ENCODE data around the gene CDC25B. TPM values are rescaled to one million over a fixed set of nuclear protein-coding genes. Genes with fewer than 3 reads are reported as not detected.

Gene CDC25B
- total and polyA plus RNA-seq, 2 of the 13 experiments (the other 11 are each of a cell fraction or from before 2014, with no cell fraction given) = 14.5 to 19.4 TPM

- peak; percentile 78; the same call in 1 of the 2 replicates for TF ChIP-seq MLXIP (CRISPR knock-in tag; IDR thresholded peaks at IDR 0.05; ENCODE audit: borderline replicate concordance)
- no peak for TF ChIP-seq ZNF20 (CRISPR knock-in tag; IDR thresholded peaks at IDR 0.05)
- no peak for TF ChIP-seq FOXA1 (IDR thresholded peaks at IDR 0.05)
- TF ChIP-seq FOXA1 (CRISPR knock-in tag; IDR thresholded peaks at IDR 0.05) = 0 out of 2 replicates have a peak, but pooled peaks have one; percentile 46
- no peak for TF ChIP-seq ZNF30 (CRISPR knock-in tag; IDR thresholded peaks at IDR 0.05)
- TF ChIP-seq IRX3 (CRISPR knock-in tag; IDR thresholded peaks at IDR 0.05; ENCODE audit: borderline replicate concordance, low read depth) = peak; percentile 91; the same call in 1 of the 2 replicates
- TF ChIP-seq RELA (CRISPR knock-in tag; IDR thresholded peaks at IDR 0.05) = no peak
- peak; percentile 90 for TF ChIP-seq ZNF709 (CRISPR knock-in tag; IDR thresholded peaks at IDR 0.05)
- TF ChIP-seq POLR2AphosphoS2 (IDR thresholded peaks at IDR 0.05; ENCODE audit: low read depth, low read length) = no peak
- peak; percentile 90 for TF ChIP-seq ZNF335 (CRISPR knock-in tag; IDR thresholded peaks at IDR 0.05)
- TF ChIP-seq ZNF292 (CRISPR knock-in tag; IDR thresholded peaks at IDR 0.05; ENCODE audit: borderline replicate concordance, low read depth) = peak; percentile 98
- TF ChIP-seq POLR2G (IDR thresholded peaks at IDR 0.05; ENCODE audit: low read depth, low read length) = peak; percentile 84
- no peak for TF ChIP-seq GLMP (CRISPR knock-in tag; IDR thresholded peaks at IDR 0.05; ENCODE audit: borderline replicate concordance)
- TF ChIP-seq TRIM24 (CRISPR knock-in tag; IDR thresholded peaks at IDR 0.05) = no peak
- peak; percentile 87 for TF ChIP-seq SRSF1 (optimal IDR thresholded peaks at IDR 0.05; ENCODE audit: low read depth, low read length)
- peak; percentile 98 for TF ChIP-seq MEIS1 (CRISPR knock-in tag; IDR thresholded peaks at IDR 0.05; ENCODE audit: borderline replicate concordance)
- TF ChIP-seq WIZ (CRISPR knock-in tag; IDR thresholded peaks at IDR 0.05) = no peak
- no peak for TF ChIP-seq SMARCC2 (IDR thresholded peaks at IDR 0.05)
- TF ChIP-seq ZFP1 (CRISPR knock-in tag; IDR thresholded peaks at IDR 0.05) = no peak; the same call in 1 of the 2 replicates
- no peak for TF ChIP-seq PLSCR1 (CRISPR knock-in tag; IDR thresholded peaks at IDR 0.05; ENCODE audit: borderline replicate concordance)
Measured at GRCh38 chr20:3811467-3812258, 15.6 kb downstream of the CDC25B start (continued).

All from HepG2 (cell line).